GM23338 (cell line): ENCODE measurements around the gene GRK5.

Source experiments
- NANOG ChIP-seq: IDR thresholded peaks from 2 replicates; pipeline ENCODE4 v1.6.1; 2016; ENCODE audit warnings: antibody characterized with exemption, borderline replicate concordance
- TF ChIP-seq, protein P1 (sequence below), 2 experiments: fragments of 200-600 bp in 1 of 2; sonication (generic) in 1 of 2; conservative IDR thresholded peaks; 2 replicates each; pipeline versions ENCODE4 v1.5.1 to v1.6.1; 2016 to 2017; ENCODE audit warnings: antibody characterized with exemption in 2 of 2, low read depth in 2 of 2, mild to moderate bottlenecking in 2 of 2, moderate library complexity in 1 of 2

DNA sequence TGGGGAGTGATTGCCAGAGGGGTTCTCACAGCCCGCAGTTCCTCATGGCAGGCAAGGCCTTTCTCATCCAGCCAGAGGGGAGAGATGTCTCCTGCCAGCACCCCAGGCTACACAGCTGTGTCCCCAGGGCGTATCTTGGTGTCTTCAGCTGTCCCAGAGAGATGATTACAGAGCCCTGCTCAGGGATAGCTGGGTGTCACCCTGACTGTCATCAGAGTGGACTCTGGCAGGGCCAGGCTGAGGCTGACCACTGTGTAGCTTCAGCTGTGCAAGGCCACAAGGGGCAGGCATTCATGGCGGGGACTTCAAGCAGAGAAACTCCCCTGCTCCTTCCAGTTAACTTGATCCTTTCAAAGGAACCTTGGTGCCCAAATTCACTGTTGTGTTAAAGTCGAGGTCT lies 211.0 kb downstream of the GRK5 start:
- TF ChIP-seq, protein P1, sequence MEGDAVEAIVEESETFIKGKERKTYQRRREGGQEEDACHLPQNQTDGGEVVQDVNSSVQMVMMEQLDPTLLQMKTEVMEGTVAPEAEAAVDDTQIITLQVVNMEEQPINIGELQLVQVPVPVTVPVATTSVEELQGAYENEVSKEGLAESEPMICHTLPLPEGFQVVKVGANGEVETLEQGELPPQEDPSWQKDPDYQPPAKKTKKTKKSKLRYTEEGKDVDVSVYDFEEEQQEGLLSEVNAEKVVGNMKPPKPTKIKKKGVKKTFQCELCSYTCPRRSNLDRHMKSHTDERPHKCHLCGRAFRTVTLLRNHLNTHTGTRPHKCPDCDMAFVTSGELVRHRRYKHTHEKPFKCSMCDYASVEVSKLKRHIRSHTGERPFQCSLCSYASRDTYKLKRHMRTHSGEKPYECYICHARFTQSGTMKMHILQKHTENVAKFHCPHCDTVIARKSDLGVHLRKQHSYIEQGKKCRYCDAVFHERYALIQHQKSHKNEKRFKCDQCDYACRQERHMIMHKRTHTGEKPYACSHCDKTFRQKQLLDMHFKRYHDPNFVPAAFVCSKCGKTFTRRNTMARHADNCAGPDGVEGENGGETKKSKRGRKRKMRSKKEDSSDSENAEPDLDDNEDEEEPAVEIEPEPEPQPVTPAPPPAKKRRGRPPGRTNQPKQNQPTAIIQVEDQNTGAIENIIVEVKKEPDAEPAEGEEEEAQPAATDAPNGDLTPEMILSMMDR (conservative IDR thresholded peaks at IDR 0.05; ENCODE audit: low read depth in 2 of 2): no peak
- no peak for TF ChIP-seq NANOG
